PC-9 (cell line): ENCODE data around the gene PIAS2.

Experiments used
- EZH2 ChIP-seq: fragments of 200-600 bp; sonication (generic); IDR thresholded peaks from 2 replicates; pipeline ENCODE4 v1.8.0; 2017; ENCODE audit warnings: antibody characterized with exemption, low read depth
- TF ChIP-seq, protein P1 (sequence below): fragments of 200-600 bp; sonication (generic); conservative IDR thresholded peaks from 2 replicates; pipeline ENCODE4 v1.6.1; 2017; ENCODE audit warnings: mixed run types, antibody characterized with exemption, mild to moderate bottlenecking, moderate library complexity

DNA sequence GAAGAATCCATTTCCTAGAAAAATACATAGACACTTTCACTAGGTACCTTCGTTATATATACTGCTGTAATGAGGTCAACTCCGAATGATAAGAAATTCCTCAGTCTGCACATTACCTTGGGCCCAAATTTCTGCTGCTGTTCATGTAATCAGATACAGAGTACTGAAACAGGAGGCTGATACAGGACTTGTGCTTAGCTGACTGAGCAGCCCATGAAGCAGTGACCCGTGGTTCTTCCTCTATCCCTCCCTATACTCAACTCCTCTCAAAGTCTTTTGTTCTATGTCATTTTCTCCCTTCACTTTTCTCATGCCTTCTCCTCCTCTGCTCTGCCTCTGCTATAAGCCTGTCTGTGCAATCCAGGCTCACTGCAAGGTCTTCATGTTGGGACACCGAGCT is 102.9 kb downstream of the PIAS2 start:
- TF ChIP-seq, protein P1, sequence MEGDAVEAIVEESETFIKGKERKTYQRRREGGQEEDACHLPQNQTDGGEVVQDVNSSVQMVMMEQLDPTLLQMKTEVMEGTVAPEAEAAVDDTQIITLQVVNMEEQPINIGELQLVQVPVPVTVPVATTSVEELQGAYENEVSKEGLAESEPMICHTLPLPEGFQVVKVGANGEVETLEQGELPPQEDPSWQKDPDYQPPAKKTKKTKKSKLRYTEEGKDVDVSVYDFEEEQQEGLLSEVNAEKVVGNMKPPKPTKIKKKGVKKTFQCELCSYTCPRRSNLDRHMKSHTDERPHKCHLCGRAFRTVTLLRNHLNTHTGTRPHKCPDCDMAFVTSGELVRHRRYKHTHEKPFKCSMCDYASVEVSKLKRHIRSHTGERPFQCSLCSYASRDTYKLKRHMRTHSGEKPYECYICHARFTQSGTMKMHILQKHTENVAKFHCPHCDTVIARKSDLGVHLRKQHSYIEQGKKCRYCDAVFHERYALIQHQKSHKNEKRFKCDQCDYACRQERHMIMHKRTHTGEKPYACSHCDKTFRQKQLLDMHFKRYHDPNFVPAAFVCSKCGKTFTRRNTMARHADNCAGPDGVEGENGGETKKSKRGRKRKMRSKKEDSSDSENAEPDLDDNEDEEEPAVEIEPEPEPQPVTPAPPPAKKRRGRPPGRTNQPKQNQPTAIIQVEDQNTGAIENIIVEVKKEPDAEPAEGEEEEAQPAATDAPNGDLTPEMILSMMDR, result no peak
- no peak for TF ChIP-seq EZH2
